ENCODE data around the gene GALNT10.

- TF ChIP-seq CTCF (IDR thresholded peaks at IDR 0.05) (no peak), POLR2A (IDR thresholded peaks at IDR 0.05) (no peak), POLR2AphosphoS5 (IDR thresholded peaks at IDR 0.05) (no peak), EP300 (IDR thresholded peaks at IDR 0.05) (no peak)
These were observed 45.3 kb upstream of the GALNT10 start for GRCh38 chr5:154145268-154145667.

Measured in suprapubic skin (tissue), 4 donors.